ENCODE results near the gene NDUFS4.
"Not testable (repeated sequence)": the region's sequence is repeated elsewhere in the genome, so short reads cannot be mapped to it uniquely, and the experiment has no call there.

The NDUFS4 gene

DNA sequence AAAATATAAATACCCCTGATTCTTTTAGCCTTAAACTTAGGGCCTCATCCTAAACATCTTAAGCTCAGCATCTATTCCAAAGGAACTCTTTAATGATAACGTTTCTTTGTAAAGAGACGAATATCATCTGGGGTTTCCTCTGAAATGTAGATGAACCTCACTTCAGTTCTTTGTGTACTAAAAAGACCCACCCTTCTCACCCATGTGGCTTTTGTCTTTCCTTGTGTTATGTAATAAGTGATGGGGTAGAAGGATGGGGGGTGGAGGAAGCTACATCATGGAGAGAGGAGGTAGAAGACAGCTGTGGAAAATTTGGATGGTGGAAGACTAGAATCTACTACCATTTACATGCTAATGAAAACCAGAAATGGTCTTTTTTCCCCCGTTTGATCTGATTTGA is 111.0 kb downstream of the NDUFS4 start:
- TF ChIP-seq, protein P1, sequence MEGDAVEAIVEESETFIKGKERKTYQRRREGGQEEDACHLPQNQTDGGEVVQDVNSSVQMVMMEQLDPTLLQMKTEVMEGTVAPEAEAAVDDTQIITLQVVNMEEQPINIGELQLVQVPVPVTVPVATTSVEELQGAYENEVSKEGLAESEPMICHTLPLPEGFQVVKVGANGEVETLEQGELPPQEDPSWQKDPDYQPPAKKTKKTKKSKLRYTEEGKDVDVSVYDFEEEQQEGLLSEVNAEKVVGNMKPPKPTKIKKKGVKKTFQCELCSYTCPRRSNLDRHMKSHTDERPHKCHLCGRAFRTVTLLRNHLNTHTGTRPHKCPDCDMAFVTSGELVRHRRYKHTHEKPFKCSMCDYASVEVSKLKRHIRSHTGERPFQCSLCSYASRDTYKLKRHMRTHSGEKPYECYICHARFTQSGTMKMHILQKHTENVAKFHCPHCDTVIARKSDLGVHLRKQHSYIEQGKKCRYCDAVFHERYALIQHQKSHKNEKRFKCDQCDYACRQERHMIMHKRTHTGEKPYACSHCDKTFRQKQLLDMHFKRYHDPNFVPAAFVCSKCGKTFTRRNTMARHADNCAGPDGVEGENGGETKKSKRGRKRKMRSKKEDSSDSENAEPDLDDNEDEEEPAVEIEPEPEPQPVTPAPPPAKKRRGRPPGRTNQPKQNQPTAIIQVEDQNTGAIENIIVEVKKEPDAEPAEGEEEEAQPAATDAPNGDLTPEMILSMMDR (IDR thresholded peaks at IDR 0.05; ENCODE audit: control insufficient read depth, extremely low read depth, insufficient read depth) = no peak

DNA sequence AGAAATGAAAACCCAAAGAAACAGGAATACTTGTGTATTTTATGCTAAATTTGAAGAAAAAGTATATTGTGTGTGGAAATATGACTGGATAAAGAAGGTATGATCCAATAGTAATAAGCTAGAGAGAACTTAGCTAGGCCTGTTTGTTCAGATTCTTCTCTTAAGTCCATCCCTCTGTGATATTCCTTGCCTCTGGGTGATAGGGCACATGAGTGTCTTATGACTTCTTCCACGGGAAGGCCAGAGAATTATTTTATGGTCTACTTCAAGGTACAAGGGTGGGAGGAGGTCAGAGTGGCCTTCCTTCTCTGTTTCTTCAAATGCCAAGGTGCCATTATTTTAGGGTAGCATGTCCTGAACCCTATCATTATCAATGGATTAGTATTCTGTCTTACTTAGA is 113.7 kb downstream of the NDUFS4 start:
- no peak overlapping the region for H3K4me3 ChIP-seq (ENCODE audit: low read depth, low read length)
- TF ChIP-seq, protein P1 (IDR thresholded peaks at IDR 0.05; ENCODE audit: control insufficient read depth, extremely low read depth, insufficient read depth) = no peak
- DNase-seq (ENCODE audit: low read depth) = no peak

More for the DNA sequence above, 111.0 kb downstream of the NDUFS4 start:
- no peak overlapping the region for H3K4me3 ChIP-seq (ENCODE audit: low read depth, low read length)
- DNase-seq (ENCODE audit: low read depth) = no peak

DNA sequence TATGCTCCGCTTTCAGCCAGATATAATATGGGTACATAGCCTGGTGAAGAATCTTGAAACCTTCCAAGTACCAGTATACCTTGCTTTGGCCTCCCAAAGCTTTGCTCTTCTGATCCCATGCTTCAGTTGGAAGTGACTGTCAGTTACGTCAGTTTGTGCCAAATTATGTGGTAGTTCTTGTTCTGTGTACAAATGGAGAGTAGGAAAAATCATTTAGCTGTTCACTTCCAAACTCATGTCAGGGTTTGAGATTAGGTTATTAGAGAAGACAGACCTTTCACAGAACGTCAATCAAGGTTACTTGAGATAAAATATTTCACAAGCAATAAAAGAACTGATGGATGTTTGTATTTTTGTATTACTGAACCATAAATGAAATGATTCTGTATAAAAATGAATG is 117.2 kb downstream of the NDUFS4 start:
- DNase-seq (ENCODE audit: low read depth) = no peak
- TF ChIP-seq, protein P1 (IDR thresholded peaks at IDR 0.05; ENCODE audit: control insufficient read depth, extremely low read depth, insufficient read depth) = no peak
- no peak overlapping the region for H3K4me3 ChIP-seq (ENCODE audit: low read depth, low read length)

DNA sequence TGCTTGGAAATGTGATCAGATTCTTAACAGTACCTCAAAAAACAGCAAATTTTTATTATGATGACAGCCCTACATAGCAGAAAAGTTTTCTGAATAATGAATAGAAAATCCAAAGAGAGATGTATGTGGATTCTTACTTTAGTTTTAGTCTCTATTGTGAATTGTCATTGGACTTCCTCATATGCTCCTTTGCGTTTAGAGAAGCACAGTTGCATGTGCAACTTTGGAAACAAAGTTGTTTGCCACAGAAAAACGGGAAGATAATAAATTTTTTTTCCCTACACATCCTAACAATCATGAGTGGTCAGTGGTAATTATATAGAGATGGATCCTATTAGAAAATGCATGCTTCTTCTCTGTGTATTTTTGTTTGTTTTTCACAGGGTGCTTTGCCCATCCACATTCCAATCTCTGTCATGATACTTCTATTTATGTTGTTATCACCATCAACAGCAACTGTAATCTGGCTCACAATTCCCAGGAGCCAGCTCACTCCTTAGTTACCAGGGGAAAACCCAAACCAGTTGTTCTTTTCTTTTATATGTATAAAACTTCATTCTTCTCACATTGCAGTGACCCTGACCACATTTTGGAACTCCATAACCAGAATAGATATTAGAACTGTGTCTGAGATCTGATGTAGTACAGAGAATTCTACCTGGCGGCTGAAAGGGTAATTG is 118.7 kb downstream of the NDUFS4 start:
- no peak overlapping the region for H3K4me3 ChIP-seq (ENCODE audit: low read depth, low read length)
- TF ChIP-seq, protein P1 (IDR thresholded peaks at IDR 0.05; ENCODE audit: control insufficient read depth, extremely low read depth, insufficient read depth) = no peak

DNA sequence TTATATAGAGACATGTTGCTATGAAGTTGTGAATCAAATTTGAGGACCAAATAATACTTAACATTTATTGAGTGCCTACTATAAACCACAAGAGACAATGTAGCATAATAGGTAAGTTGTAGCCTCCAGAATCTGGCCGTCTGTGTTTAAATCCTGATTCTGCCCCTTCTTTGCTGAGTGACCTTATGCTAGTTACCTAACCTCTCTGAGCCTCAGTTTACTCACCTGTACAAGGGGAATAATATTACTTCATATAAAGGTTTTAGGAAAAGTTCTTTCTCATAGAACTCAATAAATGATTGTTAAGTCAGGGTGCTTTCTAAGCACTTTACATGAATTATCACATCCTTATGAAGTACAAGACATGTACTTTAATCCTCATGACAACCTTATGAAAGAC is 120.6 kb downstream of the NDUFS4 start:
- TF ChIP-seq, protein P1 (IDR thresholded peaks at IDR 0.05; ENCODE audit: control insufficient read depth, extremely low read depth, insufficient read depth) = no peak

More for the DNA sequence above, 118.7 kb downstream of the NDUFS4 start:
- DNase-seq (ENCODE audit: low read depth) = peak; percentile 3

DNA sequence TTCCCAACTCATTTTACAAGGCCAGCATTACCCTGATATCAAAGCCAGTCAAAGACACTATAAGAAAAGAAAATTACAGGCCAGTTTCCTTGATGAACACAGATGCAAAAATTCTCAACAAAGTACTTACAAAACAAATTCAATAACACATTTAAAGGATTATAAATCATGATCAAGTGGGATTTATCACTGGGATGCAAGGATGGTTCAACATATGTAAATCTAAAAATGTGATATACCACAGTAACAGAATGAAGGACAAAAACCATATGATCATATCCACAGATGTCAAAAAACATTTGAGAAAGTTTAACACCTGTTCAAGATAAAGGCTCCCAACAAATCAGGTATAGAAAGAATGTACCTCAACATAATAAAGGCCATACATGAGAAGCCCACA is 130.6 kb downstream of the NDUFS4 start:
- no peak overlapping the region for H3K4me3 ChIP-seq (ENCODE audit: low read depth, low read length)
- no peak for DNase-seq (ENCODE audit: low read depth)
- TF ChIP-seq, protein P1 (IDR thresholded peaks at IDR 0.05; ENCODE audit: control insufficient read depth, extremely low read depth, insufficient read depth) = no peak

More for the DNA sequence above, 120.6 kb downstream of the NDUFS4 start:
- no peak for DNase-seq (ENCODE audit: low read depth)
- no peak overlapping the region for H3K4me3 ChIP-seq (ENCODE audit: low read depth, low read length)

DNA sequence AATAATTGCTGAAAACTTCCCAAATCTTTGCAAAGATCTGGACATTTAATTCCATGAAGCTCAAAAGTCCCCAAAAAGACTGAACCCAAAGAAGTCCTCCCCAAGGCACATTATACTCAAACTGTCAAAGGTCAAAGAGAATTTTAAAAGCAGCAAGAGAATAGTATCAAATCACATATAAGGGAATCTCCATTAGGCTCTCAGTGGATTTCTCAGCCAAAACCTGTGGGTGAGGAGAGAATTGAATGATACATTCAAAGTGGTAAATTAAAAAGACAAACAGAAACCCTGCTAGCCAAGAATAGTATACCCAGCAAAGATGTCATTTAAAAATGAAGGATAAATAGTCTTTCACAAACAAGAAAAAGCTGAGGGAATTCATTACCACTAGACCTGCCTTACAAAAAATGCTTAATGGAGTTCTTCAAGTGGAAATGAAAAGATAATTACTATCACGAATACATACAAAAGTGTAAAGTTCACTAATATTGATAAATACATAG is 134.1 kb downstream of the NDUFS4 start:
- DNase-seq (ENCODE audit: low read depth) = no peak
- TF ChIP-seq, protein P1 (IDR thresholded peaks at IDR 0.05; ENCODE audit: control insufficient read depth, extremely low read depth, insufficient read depth) = no peak
- H3K4me3 ChIP-seq (ENCODE audit: low read depth, low read length) = no peak overlapping the region

DNA sequence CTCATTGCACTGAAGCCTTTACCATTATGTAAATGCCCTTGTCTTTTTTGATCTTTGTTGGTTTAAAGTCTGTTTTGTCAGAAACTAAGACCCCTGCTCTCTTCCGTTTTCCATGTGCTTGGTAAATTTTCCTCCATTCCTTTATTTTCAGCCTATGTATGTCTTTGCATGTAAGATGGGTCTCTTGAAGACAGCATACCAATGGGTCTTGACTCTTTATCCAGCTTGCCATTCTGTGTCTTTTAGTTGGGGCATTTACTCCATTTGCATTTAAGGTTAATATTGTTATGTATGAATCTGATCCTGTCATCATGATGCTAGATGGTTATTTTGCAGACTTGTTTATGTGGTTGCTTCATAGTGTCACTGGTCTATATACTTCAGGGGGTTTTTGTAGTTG is 150.0 kb downstream of the NDUFS4 start:
- DNase-seq (ENCODE audit: low read depth); H3K4me3 ChIP-seq (ENCODE audit: low read depth, low read length): not testable (repeated sequence)
